HFFc6 (cell line): ENCODE data around the gene ZBTB16. TPM values are rescaled to one million over a fixed set of nuclear protein-coding genes. Genes with fewer than 3 reads are reported as not detected.

Experiments
- DNase-seq: peaks from one replicate; pipeline ENCODE4 v3.0.0-alpha.2; 2018
- H3K27ac Mint-ChIP-seq: 2 replicates; pipeline ENCODE4 v1.8.0; 2020; ENCODE audit warnings: mild to moderate bottlenecking, mixed read lengths
- H3K27me3 Mint-ChIP-seq: 2 replicates; pipeline ENCODE4 v1.8.0; 2021; ENCODE audit warnings: mild to moderate bottlenecking, moderate library complexity, mixed read lengths; ENCODE audit not compliant: insufficient read depth
- H3K36me3 Mint-ChIP-seq: 2 replicates; pipeline ENCODE4 v1.8.0; 2021; ENCODE audit warnings: low read depth, mixed read lengths
- H3K4me1 Mint-ChIP-seq: 2 replicates; pipeline ENCODE4 v1.8.0; 2020; ENCODE audit warnings: low read depth, mixed read lengths
- H3K4me3 Mint-ChIP-seq: 2 replicates; pipeline ENCODE4 v1.8.0; 2020; ENCODE audit warnings: mild to moderate bottlenecking, moderate library complexity, mixed read lengths
- H3K9me3 Mint-ChIP-seq: 2 replicates; pipeline ENCODE4 v1.8.0; 2020; ENCODE audit warnings: mild to moderate bottlenecking, mixed read lengths
- total RNA-seq, 6 experiments: library from RNA; stranded (reverse); fragmentation: NEBNext Ultra II Directional; extraction: Animal tissue kit (Norgen Biotek cat#: 25700); gene quantifications; 2 replicates in 1 of 6; 3 replicates in 5 of 6; pipeline ENCODE4 v1.2.3, GENCODE V29; 2021
- TF ChIP-seq, protein P1 (sequence below): fragments of 200-600 bp; sonication (generic); IDR thresholded peaks from 2 replicates; pipeline ENCODE4 v1.5.0; 2021; ENCODE audit warnings: antibody characterized with exemption, mild to moderate bottlenecking

Gene ZBTB16
- total RNA-seq, 6 experiments from 2014 or later: not detected

DNA sequence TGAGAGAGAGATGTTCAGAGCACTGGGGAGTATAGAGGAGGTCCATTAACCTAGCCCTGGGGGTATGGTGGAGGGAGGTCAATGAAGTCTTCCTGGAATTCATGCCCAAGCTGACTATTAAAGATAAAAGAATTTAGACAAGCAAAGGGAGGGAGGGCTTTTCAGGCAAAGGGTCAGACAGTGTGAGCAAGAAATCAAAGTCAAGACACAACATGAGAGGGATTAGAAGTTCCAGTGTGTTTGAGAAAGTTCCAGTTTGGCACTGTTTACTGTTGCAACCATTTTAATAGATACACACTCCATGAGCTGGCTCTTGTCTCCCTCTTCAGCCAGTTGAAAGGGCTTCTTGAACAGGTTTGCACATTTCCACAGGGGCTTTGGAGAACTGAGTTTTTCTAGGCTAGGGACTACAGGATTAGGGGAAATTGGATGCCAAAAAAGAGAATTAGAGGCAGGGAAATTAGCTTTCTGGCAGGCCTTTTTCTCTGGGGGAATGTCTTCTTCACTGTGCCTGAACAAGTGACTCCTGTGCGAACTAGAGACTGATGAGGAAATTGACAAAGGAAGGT is 222.0 kb downstream of the ZBTB16 start:
- Mint-ChIP-seq H3K27me3 (peaks cover 8% of the 10 kb centered on the region), H3K4me1 (peaks cover 62% of the 10 kb centered on the region), H3K36me3 (no peaks in the 10 kb centered on the region), H3K27ac (peak overlapping the region; percentile 68), H3K9me3 (no peaks in the 10 kb centered on the region), H3K4me3 (no peak overlapping the region)
- TF ChIP-seq, protein P1, sequence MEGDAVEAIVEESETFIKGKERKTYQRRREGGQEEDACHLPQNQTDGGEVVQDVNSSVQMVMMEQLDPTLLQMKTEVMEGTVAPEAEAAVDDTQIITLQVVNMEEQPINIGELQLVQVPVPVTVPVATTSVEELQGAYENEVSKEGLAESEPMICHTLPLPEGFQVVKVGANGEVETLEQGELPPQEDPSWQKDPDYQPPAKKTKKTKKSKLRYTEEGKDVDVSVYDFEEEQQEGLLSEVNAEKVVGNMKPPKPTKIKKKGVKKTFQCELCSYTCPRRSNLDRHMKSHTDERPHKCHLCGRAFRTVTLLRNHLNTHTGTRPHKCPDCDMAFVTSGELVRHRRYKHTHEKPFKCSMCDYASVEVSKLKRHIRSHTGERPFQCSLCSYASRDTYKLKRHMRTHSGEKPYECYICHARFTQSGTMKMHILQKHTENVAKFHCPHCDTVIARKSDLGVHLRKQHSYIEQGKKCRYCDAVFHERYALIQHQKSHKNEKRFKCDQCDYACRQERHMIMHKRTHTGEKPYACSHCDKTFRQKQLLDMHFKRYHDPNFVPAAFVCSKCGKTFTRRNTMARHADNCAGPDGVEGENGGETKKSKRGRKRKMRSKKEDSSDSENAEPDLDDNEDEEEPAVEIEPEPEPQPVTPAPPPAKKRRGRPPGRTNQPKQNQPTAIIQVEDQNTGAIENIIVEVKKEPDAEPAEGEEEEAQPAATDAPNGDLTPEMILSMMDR: no peak
- no peak for DNase-seq

DNA sequence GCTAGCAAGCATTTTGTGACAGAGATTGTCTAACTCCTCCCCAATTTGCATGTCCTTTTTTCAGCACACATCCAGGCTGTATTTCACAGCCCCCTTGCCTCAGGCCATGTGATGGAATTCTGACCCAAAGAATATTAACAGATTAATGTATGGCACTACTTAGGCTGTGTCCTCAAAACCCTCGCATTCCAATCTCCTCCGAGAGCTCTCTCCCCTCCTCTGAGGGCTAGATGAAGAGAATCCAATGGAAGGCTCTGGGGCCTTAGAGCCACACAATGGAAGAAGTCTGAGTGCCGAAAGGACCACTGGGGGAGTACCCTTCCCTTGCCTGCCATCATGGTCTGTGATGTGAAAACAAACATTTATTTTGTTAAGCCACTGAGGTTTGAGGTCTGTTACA is 223.0 kb downstream of the ZBTB16 start:
- no peak for DNase-seq
- Mint-ChIP-seq H3K27me3 (peaks cover 5% of the 10 kb centered on the region), H3K27ac (no peak overlapping the region), H3K4me3 (no peak overlapping the region), H3K4me1 (peaks cover 72% of the 10 kb centered on the region), H3K36me3 (no peaks in the 10 kb centered on the region), H3K9me3 (no peaks in the 10 kb centered on the region)
- TF ChIP-seq, protein P1: no peak

DNA sequence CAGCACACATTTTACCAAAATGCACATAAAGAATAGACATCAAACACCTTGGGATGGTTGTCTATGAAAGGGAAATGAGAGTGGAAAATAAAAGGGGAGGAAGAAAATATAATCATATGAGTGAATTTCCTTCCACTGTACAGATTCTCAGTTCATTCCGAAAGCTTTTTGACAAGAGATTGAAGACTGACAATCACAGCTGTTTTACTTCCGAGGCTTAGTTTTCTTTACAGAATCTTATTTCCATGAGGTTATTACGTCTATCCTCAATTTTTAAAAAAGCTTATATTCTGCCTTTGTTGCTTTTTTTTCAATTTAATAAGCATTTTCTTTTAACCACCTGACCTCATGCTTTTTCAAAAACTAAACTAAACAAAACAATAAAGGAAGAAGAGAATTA is 223.9 kb downstream of the ZBTB16 start:
- peaks cover 80% of the 10 kb centered on the region for H3K4me1 Mint-ChIP-seq

DNA sequence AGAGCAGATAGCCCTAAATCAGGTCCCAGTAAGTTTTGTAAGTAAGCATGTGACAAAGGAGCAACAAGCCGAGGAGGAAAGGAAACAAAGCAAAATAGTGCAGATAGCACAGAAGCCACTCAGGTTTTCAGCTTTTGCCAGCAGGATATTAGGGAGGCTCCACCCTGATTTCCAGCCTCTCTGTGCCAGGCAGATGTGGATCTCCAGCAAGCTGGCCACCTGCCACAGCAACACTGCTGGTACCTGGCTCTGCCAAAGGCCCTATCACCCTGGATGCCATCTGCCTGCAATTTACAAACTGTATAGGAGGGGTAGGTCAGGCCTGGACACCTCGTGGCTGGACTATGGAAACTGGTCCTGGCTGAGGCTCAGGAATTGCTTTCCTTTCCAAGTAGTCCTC is 224.5 kb downstream of the ZBTB16 start:
- TF ChIP-seq, protein P1: no peak
- H3K4me1 Mint-ChIP-seq: peaks cover 81% of the 10 kb centered on the region
- DNase-seq: no peak

More for the DNA sequence above, 223.9 kb downstream of the ZBTB16 start:
- Mint-ChIP-seq H3K27me3 (peaks cover 3% of the 10 kb centered on the region), H3K36me3 (no peaks in the 10 kb centered on the region), H3K4me3 (no peak overlapping the region), H3K27ac (no peak overlapping the region), H3K9me3 (no peaks in the 10 kb centered on the region)
- TF ChIP-seq, protein P1: no peak
- no peak for DNase-seq

DNA sequence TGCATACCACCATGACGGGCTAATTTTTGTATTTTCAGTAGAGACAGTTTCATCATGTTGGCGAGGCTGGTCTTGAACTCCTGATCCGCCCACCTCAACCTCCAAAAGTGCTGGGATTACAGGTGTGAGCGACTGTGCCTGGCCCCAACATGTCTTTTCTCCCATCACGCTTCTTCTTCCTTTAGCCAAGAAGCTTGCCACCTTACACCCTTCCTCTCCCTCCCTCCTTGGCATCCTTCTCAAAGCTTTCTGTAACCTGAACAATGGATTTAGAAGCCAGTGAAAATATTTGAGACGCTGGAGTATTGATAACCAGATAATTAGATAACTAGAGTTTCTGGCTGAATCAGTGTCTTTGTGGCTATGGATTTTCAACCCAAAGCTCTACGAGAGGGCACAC is 225.4 kb downstream of the ZBTB16 start:
- Mint-ChIP-seq H3K27me3 (no peaks in the 10 kb centered on the region; the same call in 1 of the 2 replicates), H3K36me3 (peaks cover 2% of the 10 kb centered on the region), H3K4me1 (peaks cover 73% of the 10 kb centered on the region), H3K9me3 (peaks cover 1% of the 10 kb centered on the region; the same call in 1 of the 2 replicates), H3K27ac (peak overlapping the region; percentile 70; the same call in 1 of the 2 replicates), H3K4me3 (no peak overlapping the region)
- TF ChIP-seq, protein P1: no peak
- no peak for DNase-seq

More for the DNA sequence above, 224.5 kb downstream of the ZBTB16 start:
- H3K27me3 Mint-ChIP-seq: peaks cover 1% of the 10 kb centered on the region
- no peaks in the 10 kb centered on the region for H3K36me3 Mint-ChIP-seq
- H3K4me3 Mint-ChIP-seq: no peak overlapping the region
- H3K9me3 Mint-ChIP-seq: no peaks in the 10 kb centered on the region
- no peak overlapping the region for H3K27ac Mint-ChIP-seq
